H1 (cell line): Measurements from ENCODE around the gene SCMH1. TPM values are rescaled to one million over a fixed set of nuclear protein-coding genes. Genes with fewer than 3 reads are reported as not detected.

Source experiments
- CTCF ChIA-PET: fragments of 300-600 bp; sonication (Branson Sonifier 250); formaldehyde crosslinking; loops from one replicate; lab custom pipeline; 2021; ENCODE audit not compliant: partially characterized antibody; lab: Charles Lee
- POLR2A ChIA-PET: fragments of 300-600 bp; sonication (Branson Sonifier 250); formaldehyde crosslinking; loops from one replicate; lab custom pipeline; 2021; ENCODE audit warnings: inconsistent platforms; ENCODE audit not compliant: partially characterized antibody; lab: Charles Lee
- DNase-seq, 2 experiments: peaks; one replicate each; pipeline versions ENCODE4 v3.0.0 to v3.0.0-alpha.2; 2010 to 2022; ENCODE audit warnings: low spot score in 2 of 2, low read depth in 1 of 2, mixed read lengths in 1 of 2
- FAIRE-seq: peaks from 2 replicates; lab custom pipeline; 2011; peaks lifted over from hg19 to GRCh38; lab: Jason Lieb, UNC
- H2AFZ ChIP-seq: 2 replicates; pipeline ENCODE4 v1.8.1; 2012; ENCODE audit warnings: low read length, inconsistent platforms
- H2AK5ac ChIP-seq: 2 replicates; pipeline ENCODE4 v1.6.1; 2013; ENCODE audit warnings: low read depth, low read length
- H2BK120ac ChIP-seq: replicated peaks from 2 replicates; pipeline ENCODE3; 2013; ENCODE audit warnings: low read depth, low read length, inconsistent platforms
- H2BK12ac ChIP-seq: 2 replicates; pipeline ENCODE4 v1.6.1; 2013; ENCODE audit warnings: low read depth, low read length
- H2BK15ac ChIP-seq: 2 replicates; pipeline ENCODE4 v1.6.1; 2013; ENCODE audit warnings: low read length
- H2BK20ac ChIP-seq: 2 replicates; pipeline ENCODE4 v1.6.1; 2013; ENCODE audit warnings: low read length
- H2BK5ac ChIP-seq: 2 replicates; pipeline ENCODE4 v1.6.1; 2013; ENCODE audit warnings: low read depth, low read length
- H3K14ac ChIP-seq: 2 replicates; pipeline ENCODE4 v1.6.1; 2013; ENCODE audit warnings: inconsistent platforms; ENCODE audit not compliant: insufficient read length
- H3K18ac ChIP-seq: 2 replicates; pipeline ENCODE4 v1.6.1; 2013; ENCODE audit warnings: low read length; ENCODE audit errors: extremely low read depth
- H3K23ac ChIP-seq: 2 replicates; pipeline ENCODE4 v1.6.1; 2013; ENCODE audit warnings: inconsistent platforms; ENCODE audit not compliant: insufficient read length
- H3K23me2 ChIP-seq: 2 replicates; pipeline ENCODE4 v1.6.1; 2013; ENCODE audit warnings: low read depth, low read length
- H3K27ac ChIP-seq: 2 replicates; pipeline ENCODE4 v1.6.1; 2011; ENCODE audit warnings: low read depth, low read length, inconsistent platforms
- H3K27me3 ChIP-seq, 4 experiments: replicated peaks in 1 of 4; 1 replicate in 1 of 4; 2 replicates in 3 of 4; pipeline versions ENCODE4 v1.6.1 to v1.8.1; 2011 to 2013; ENCODE audit warnings: low read length in 3 of 4, mild to moderate bottlenecking in 3 of 4, inconsistent platforms in 2 of 4, mixed read lengths in 2 of 4, moderate library complexity in 1 of 4; ENCODE audit not compliant: control insufficient read depth in 3 of 4, insufficient read depth in 3 of 4; ENCODE audit errors: extremely low read depth in 1 of 4
- H3K36me3 ChIP-seq, 4 experiments: 2 replicates each; pipeline versions ENCODE4 v1.6.1 to v1.8.1; 2011 to 2013; ENCODE audit warnings: mild to moderate bottlenecking in 4 of 4, low read length in 3 of 4, moderate library complexity in 2 of 4, control low read depth in 1 of 4, inconsistent platforms in 1 of 4; ENCODE audit not compliant: insufficient read depth in 4 of 4, control insufficient read depth in 2 of 4
- H3K4ac ChIP-seq: replicated peaks from 2 replicates; pipeline ENCODE3; 2013; ENCODE audit warnings: low read length, low read depth, mixed read lengths, inconsistent platforms; ENCODE audit not compliant: insufficient read length
- H3K4me1 ChIP-seq, 4 experiments: replicated peaks in 1 of 4; 1 replicate in 1 of 4; 2 replicates in 3 of 4; pipeline versions ENCODE4 v1.6.1 to v1.8.1; 2011 to 2013; ENCODE audit warnings: low read length in 3 of 4, inconsistent platforms in 2 of 4, mixed read lengths in 1 of 4; ENCODE audit not compliant: insufficient read depth in 4 of 4, control insufficient read depth in 3 of 4
- H3K4me2 ChIP-seq, 2 experiments: 2 replicates each; pipeline versions ENCODE4 v1.6.1 to v1.8.1; 2011 to 2013; ENCODE audit warnings: low read depth in 2 of 2, low read length in 2 of 2, control low read depth in 1 of 2, inconsistent platforms in 1 of 2, mild to moderate bottlenecking in 1 of 2; ENCODE audit not compliant: insufficient read depth in 1 of 2
- H3K4me3 ChIP-seq, 4 experiments: fragments of 200-600, 300-600 bp in 1 of 4; sonication (generic), shearing (Covaris generic), sonication (Bioruptor Twin) in 1 of 4; 2 replicates each; pipeline versions ENCODE4 v1.5.1 to v1.8.1; 2011 to 2016; ENCODE audit warnings: low read length in 4 of 4, low read depth in 3 of 4, control low read depth in 2 of 4, inconsistent platforms in 2 of 4, mild to moderate bottlenecking in 2 of 4, mixed read lengths in 1 of 4, moderate library complexity in 1 of 4; ENCODE audit not compliant: insufficient read depth in 2 of 4; ENCODE audit errors: extremely low read depth in 1 of 4
- H3K56ac ChIP-seq: replicated peaks from 2 replicates; pipeline ENCODE3; 2013; ENCODE audit warnings: low read depth, mild to moderate bottlenecking, mixed read lengths, low read length, inconsistent platforms; ENCODE audit not compliant: insufficient read length
- H3K79me1 ChIP-seq: 2 replicates; pipeline ENCODE4 v1.6.1; 2013; ENCODE audit warnings: low read depth, low read length, control low read depth
- H3K79me2 ChIP-seq, 2 experiments: 2 replicates each; pipeline versions ENCODE4 v1.6.1 to v1.8.1; 2012 to 2013; ENCODE audit warnings: low read length in 2 of 2, mild to moderate bottlenecking in 2 of 2, inconsistent platforms in 1 of 2; ENCODE audit not compliant: insufficient read depth in 2 of 2, control insufficient read depth in 1 of 2
- H3K9ac ChIP-seq, 4 experiments: replicated peaks in 1 of 4; 1 replicate in 1 of 4; 2 replicates in 3 of 4; pipeline versions ENCODE4 v1.6.1 to v1.8.1; 2011 to 2013; ENCODE audit warnings: low read depth in 3 of 4, low read length in 3 of 4, control low read depth in 2 of 4, mild to moderate bottlenecking in 2 of 4, moderate library complexity in 2 of 4, inconsistent platforms in 1 of 4; ENCODE audit errors: extremely low read depth in 1 of 4
- H3K9me3 ChIP-seq, 2 experiments: 2 replicates each; pipeline versions ENCODE4 v1.6.1 to v1.8.1; 2012 to 2013; ENCODE audit warnings: mild to moderate bottlenecking in 2 of 2, moderate library complexity in 2 of 2, control low read depth in 1 of 2, inconsistent platforms in 1 of 2, low read depth in 1 of 2, low read length in 1 of 2, mixed read lengths in 1 of 2; ENCODE audit not compliant: insufficient read depth in 2 of 2
- H4K20me1 ChIP-seq, 2 experiments: replicated peaks in 1 of 2; 2 replicates each; pipeline versions ENCODE3 to v1.8.1; 2011 to 2013; ENCODE audit warnings: inconsistent platforms in 2 of 2, low read length in 2 of 2, mild to moderate bottlenecking in 1 of 2; ENCODE audit not compliant: insufficient read depth in 2 of 2, control insufficient read depth in 1 of 2
- H4K5ac ChIP-seq: 2 replicates; pipeline ENCODE4 v1.6.1; 2013; ENCODE audit warnings: low read length, low read depth, mixed read lengths, inconsistent platforms; ENCODE audit not compliant: insufficient read length
- H4K8ac ChIP-seq: 2 replicates; pipeline ENCODE4 v1.8.0; 2013; ENCODE audit warnings: mild to moderate bottlenecking, moderate library complexity, low read length, inconsistent platforms; ENCODE audit not compliant: insufficient read depth; ENCODE audit errors: extremely low read depth
- H4K91ac ChIP-seq: replicated peaks from 2 replicates; pipeline ENCODE3; 2013; ENCODE audit warnings: low read length, mixed read lengths, inconsistent platforms; ENCODE audit not compliant: insufficient read length
- BACH1 ChIP-seq: IDR thresholded peaks from 2 replicates; pipeline ENCODE4 v1.6.1; 2012; ENCODE audit warnings: low read length, improper control_type of control experiment
- EP300 ChIP-seq, 2 experiments: IDR thresholded peaks; 1 replicate in 1 of 2; 2 replicates in 1 of 2; pipeline ENCODE4 v1.6.1; 2011 to 2012; ENCODE audit warnings: low read depth in 2 of 2, low read length in 2 of 2, mild to moderate bottlenecking in 2 of 2, borderline replicate concordance in 1 of 2, inconsistent platforms in 1 of 2, moderate library complexity in 1 of 2
- GABPA ChIP-seq: IDR thresholded peaks from 2 replicates; pipeline ENCODE4 v1.6.1; 2011; ENCODE audit warnings: mild to moderate bottlenecking, low read length, moderate library complexity, borderline replicate concordance; ENCODE audit not compliant: insufficient read depth
- HDAC6 ChIP-seq: IDR thresholded peaks from one replicate; pipeline ENCODE4 v1.7.1; 2012; ENCODE audit warnings: low read depth, mild to moderate bottlenecking, inconsistent platforms, low read length, moderate library complexity
- KDM1A ChIP-seq: fragments of 200-600, 300-600 bp; sonication (generic); IDR thresholded peaks from 2 replicates; pipeline ENCODE4 v1.7.1; 2016; ENCODE audit warnings: mild to moderate bottlenecking, low read length, borderline replicate concordance
- MAFK ChIP-seq: IDR thresholded peaks from 2 replicates; pipeline ENCODE4 v1.6.1; 2012; ENCODE audit warnings: low read depth, mild to moderate bottlenecking, improper control_type of control experiment, low read length
- RNF2 ChIP-seq: fragments of 200-900, 300-1000 bp; sonication (generic); IDR thresholded peaks from 2 replicates; pipeline ENCODE4 v1.7.1; 2016; ENCODE audit warnings: borderline replicate concordance, low read depth, mild to moderate bottlenecking, antibody characterized with exemption, low read length; ENCODE audit not compliant: poor library complexity, severe bottlenecking; ENCODE audit errors: missing control alignments
- RXRA ChIP-seq: IDR thresholded peaks from 2 replicates; pipeline ENCODE4 v1.6.1; 2011; ENCODE audit warnings: low read depth, mild to moderate bottlenecking, low read length, moderate library complexity; ENCODE audit not compliant: insufficient read depth
- SRF ChIP-seq: IDR thresholded peaks from 2 replicates; pipeline ENCODE4 v1.6.1; 2011; ENCODE audit warnings: mild to moderate bottlenecking, low read depth, low read length, moderate library complexity
- TAF1 ChIP-seq: IDR thresholded peaks from 2 replicates; pipeline ENCODE4 v1.6.1; 2011; ENCODE audit warnings: mild to moderate bottlenecking, low read depth, low read length
- WGBS, 2 experiments: shearing (Covaris generic) in 1 of 2; methylation state at CpG; one replicate each; pipeline versions ENCODE4 v1.1.6 to v1.1.7; 2013 to 2015; ENCODE audit warnings: low lambda C conversion rate in 2 of 2, mixed read lengths in 2 of 2, inconsistent platforms in 1 of 2, low coverage in 1 of 2, missing lambda C conversion rate in 1 of 2; ENCODE audit not compliant: insufficient replicate concordance in 2 of 2, insufficient coverage in 1 of 2, insufficient read length in 1 of 2; ENCODE audit errors: extremely low coverage in 1 of 2, missing lambda C conversion rate in 1 of 2; 5-methylcytosine and 5-hydroxymethylcytosine counted together
- polyA plus RNA-seq, 7 experiments: library from polyadenylated mRNA; depleted of rRNA in 3 of 7; stranded (reverse) in 5 of 7; unstranded in 2 of 7; fragments of >200 nt in 5 of 7; fragments of 200-250 nt in 2 of 7; gene quantifications; 1 replicate in 5 of 7; 2 replicates in 1 of 7; 4 replicates in 1 of 7; pipeline versions ENCODE4 v1.2.1 to v1.2.3, GENCODE V29; 2011 to 2013; ENCODE audit warnings: missing spikeins in 2 of 7, mixed read lengths in 2 of 7
- total RNA-seq: library from RNA; stranded (reverse); fragmentation: NEBNext Ultra II Directional; extraction: Animal tissue kit (Norgen Biotek cat#: 25700); gene quantifications from 2 replicates; pipeline ENCODE4 v1.2.1, GENCODE V29; 2021
- TF ChIP-seq, protein P1 (sequence below): IDR thresholded peaks from 2 replicates; pipeline ENCODE4 v1.6.1; 2012; ENCODE audit warnings: low read length, inconsistent platforms

Gene SCMH1
- total and polyA plus RNA-seq, 2 of the 8 experiments (the other 6 are each of a cell fraction or from before 2014, with no cell fraction given) = 16.6 to 30.7 TPM

DNA sequence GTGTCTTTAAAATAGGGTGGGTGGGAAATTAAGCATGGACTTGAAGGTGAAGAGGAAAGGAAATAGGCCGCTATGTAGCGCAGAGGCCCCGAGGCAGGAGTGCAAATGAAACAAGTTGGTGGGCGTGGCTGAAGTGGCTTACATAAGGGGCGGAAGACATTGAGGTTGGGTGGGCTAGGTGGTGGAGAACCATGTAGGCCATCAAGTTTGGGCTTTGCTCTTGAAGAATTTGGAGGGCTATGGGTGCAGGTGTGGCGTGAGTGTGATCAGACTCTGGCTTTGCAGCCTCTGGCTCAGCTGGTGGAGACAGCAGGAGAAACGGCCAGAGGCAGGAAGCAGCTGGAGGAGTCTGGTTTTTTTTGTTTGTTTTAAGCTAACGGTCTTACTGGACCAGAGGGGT is 227.2 kb downstream of the SCMH1 start:
- H2BK15ac ChIP-seq = no peak overlapping the region
- TF ChIP-seq TAF1 (no peak), SRF (no peak), EP300 (IDR thresholded peaks at IDR 0.05; ENCODE audit: borderline replicate concordance in 1 of 2, low read depth in 2 of 2, low read length in 2 of 2) (no peak), GABPA (no peak), KDM1A (no peak), HDAC6 (no peak), RXRA (no peak), RNF2 (no peak), BACH1 (no peak), MAFK (no peak)
- TF ChIP-seq, protein P1, sequence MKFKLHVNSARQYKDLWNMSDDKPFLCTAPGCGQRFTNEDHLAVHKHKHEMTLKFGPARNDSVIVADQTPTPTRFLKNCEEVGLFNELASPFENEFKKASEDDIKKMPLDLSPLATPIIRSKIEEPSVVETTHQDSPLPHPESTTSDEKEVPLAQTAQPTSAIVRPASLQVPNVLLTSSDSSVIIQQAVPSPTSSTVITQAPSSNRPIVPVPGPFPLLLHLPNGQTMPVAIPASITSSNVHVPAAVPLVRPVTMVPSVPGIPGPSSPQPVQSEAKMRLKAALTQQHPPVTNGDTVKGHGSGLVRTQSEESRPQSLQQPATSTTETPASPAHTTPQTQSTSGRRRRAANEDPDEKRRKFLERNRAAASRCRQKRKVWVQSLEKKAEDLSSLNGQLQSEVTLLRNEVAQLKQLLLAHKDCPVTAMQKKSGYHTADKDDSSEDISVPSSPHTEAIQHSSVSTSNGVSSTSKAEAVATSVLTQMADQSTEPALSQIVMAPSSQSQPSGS = no peak
- H3K14ac ChIP-seq = no peak overlapping the region
- 74% methylated on average over 8 of the region's 8 CpGs; no CpG with 5 or more reads in 1 of the 2 experiments for WGBS, 2 experiments
- no peak overlapping the region for H3K18ac ChIP-seq
- no peak overlapping the region for H4K5ac ChIP-seq
- FAIRE-seq (no peak), DNase-seq (no peak)
- no peak overlapping the region for H3K4me2 ChIP-seq
- H2AK5ac ChIP-seq = no peak overlapping the region
- no peak overlapping the region for H2AFZ ChIP-seq
- H3K4me3 ChIP-seq = no peak overlapping the region
- H2BK5ac ChIP-seq = no peak overlapping the region
- POLR2A ChIA-PET = interaction anchor here (1.4 to 3.3 kb wide), 4 partner anchors 11 to 35 kb away, joined by 4 to 17 read pairs (median 4); partner anchors contain the start of gene CTPS1
- no peak overlapping the region for H3K4ac ChIP-seq
- H3K79me1 ChIP-seq = peaks cover 3% of the 10 kb centered on the region; the same call in 1 of the 2 replicates
- no peak overlapping the region for H4K91ac ChIP-seq
- peaks cover 23 to 64% (median 51%) of the 10 kb centered on the region in 4 experiments for H3K36me3 ChIP-seq
- CTCF ChIA-PET = interaction anchor here (0.6 to 1.4 kb wide), 4 partner anchors 9 to 765 kb away, joined by 3 to 7 read pairs (median 4); no protein-coding TSS in a partner anchor
- no peak overlapping the region; a peak in 1 of 7 replicates for H3K9ac ChIP-seq
- H3K4me1 ChIP-seq = no peaks in the 10 kb centered on the region
- no peak overlapping the region for H4K8ac ChIP-seq
- no peak overlapping the region for H3K23ac ChIP-seq
- H2BK120ac ChIP-seq = no peak overlapping the region
- H3K56ac ChIP-seq = no peak overlapping the region
- no peak overlapping the region for H3K27ac ChIP-seq
- peaks cover 5 to 13% of the 10 kb centered on the region in 2 experiments for H4K20me1 ChIP-seq
- no peak overlapping the region for H2BK20ac ChIP-seq
- no peaks in the 10 kb centered on the region for H3K27me3 ChIP-seq
- H3K9me3 ChIP-seq = no peaks in the 10 kb centered on the region
- no peak overlapping the region for H2BK12ac ChIP-seq
- no peaks in the 10 kb centered on the region for H3K23me2 ChIP-seq
- H3K79me2 ChIP-seq = no peaks in the 10 kb centered on the region
